Measurements from ENCODE around the gene MRPL45. TPM values are rescaled to one million over a fixed set of nuclear protein-coding genes. Genes with fewer than 3 reads are reported as not detected.

MRPL45 gene
- total and polyA plus RNA-seq, 10 of the 15 experiments (the other 5 are each of a cell fraction or from before 2014, with no cell fraction given), result 37.5 to 128 (median 59.6) TPM

DNA sequence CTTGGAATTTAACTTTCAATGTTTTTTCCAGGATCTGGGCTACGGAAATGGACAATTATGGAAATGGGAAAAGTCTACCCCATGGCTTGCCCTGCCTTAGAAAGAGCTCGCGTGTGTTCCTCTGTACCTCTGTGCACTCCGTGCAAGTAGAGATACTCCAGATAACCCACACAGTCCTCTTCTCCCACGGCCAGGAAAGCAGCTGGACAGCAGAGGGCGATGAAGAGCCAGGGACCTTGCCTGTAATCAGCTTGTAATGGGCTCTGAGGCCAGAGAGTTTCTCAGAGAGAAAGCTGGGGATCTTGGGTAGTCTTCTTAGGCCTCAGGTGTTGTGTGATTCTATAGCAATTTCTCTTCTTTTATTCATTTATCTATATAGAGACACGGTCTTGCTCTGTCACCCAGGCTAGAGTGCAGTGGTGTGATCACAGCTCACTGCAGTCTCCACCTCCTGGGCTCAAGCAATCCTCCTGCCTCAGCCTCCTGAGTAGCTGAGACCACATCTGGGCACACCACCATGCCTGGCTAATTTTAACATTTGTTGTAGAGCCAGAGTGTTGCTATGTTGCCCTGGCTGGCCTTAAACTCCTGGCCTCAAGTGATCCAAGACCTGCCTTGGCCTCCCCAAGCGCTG, 52.2 kb downstream of the MRPL45 start:
- Histone ChIP-seq H3K9me3 (replicated peaks; ENCODE audit: control insufficient read depth, insufficient read depth, low read length) (no peaks in the 10 kb centered on the region), H3K27me3 (replicated peaks in 1 of 2; ENCODE audit: control insufficient read depth in 2 of 2, insufficient read depth in 2 of 2, low read length in 1 of 2) (no peaks in the 10 kb centered on the region), H3K27ac (ENCODE audit: control insufficient read depth, insufficient read depth) (no peak overlapping the region), H3K4me1 (ENCODE audit: control insufficient read depth, insufficient read depth, low read length) (peaks cover 4% of the 10 kb centered on the region), H3K4me2 (ENCODE audit: control insufficient read depth, insufficient read depth) (no peak overlapping the region), H3K4me3 (no peak overlapping the region), H3K9ac (ENCODE audit: control insufficient read depth, insufficient read depth, low read length) (no peak overlapping the region), H3K36me3 (ENCODE audit: control insufficient read depth in 2 of 2, insufficient read depth in 2 of 2, low read length in 1 of 2) (no peaks in the 10 kb centered on the region), H4K20me1 (ENCODE audit: control insufficient read depth, insufficient read depth) (no peaks in the 10 kb centered on the region), H3K79me2 (ENCODE audit: control insufficient read depth, insufficient read depth, low read length) (peaks cover 8% of the 10 kb centered on the region), H2AFZ (ENCODE audit: control insufficient read depth, low read depth, low read length) (peak overlapping the region; percentile 20; the same call in 1 of the 2 replicates)
- ChIA-PET RAD21 (ENCODE audit: unreplicated experiment) (interaction anchor here (0.7 to 8.4 kb wide), 18 partner anchors 9 to 659 kb away, joined by 3 to 172 read pairs (median 4); no protein-coding TSS in a partner anchor), SMC1A (ENCODE audit: uncharacterized antibody, unreplicated experiment) (interaction anchor here (0.8 to 7.9 kb wide), 24 partner anchors 9 to 322 kb away, joined by 3 to 161 read pairs (median 4); no protein-coding TSS in a partner anchor), CTCF (interaction anchor here (0.8 to 9.3 kb wide), 37 partner anchors 9 to 989 kb away, joined by 3 to 349 read pairs (median 6); no protein-coding TSS in a partner anchor), POLR2A (interaction anchor here (1.2 to 1.8 kb wide), 3 partner anchors 24 to 65 kb away, joined by 3 to 16 read pairs (median 6); partner anchors contain the start of gene MRPL45)
- TF ChIP-seq SMAD5 (IDR thresholded peaks at IDR 0.05; ENCODE audit: low read depth), result no peak
- peak; percentile 10; the same call in 1 of the 3 replicates for TF ChIP-seq POU2F2 (IDR thresholded peaks at IDR 0.05; ENCODE audit: borderline replicate concordance, low read depth, low read length)
- peak; percentile 26; the same call in 1 of the 2 replicates for TF ChIP-seq RB1 (IDR thresholded peaks at IDR 0.05; ENCODE audit: borderline replicate concordance)
- peak; percentile 88 for TF ChIP-seq RAD21 (IDR thresholded peaks at IDR 0.05; ENCODE audit: insufficient read depth, low read depth, low read length)
- TF ChIP-seq, protein P1, sequence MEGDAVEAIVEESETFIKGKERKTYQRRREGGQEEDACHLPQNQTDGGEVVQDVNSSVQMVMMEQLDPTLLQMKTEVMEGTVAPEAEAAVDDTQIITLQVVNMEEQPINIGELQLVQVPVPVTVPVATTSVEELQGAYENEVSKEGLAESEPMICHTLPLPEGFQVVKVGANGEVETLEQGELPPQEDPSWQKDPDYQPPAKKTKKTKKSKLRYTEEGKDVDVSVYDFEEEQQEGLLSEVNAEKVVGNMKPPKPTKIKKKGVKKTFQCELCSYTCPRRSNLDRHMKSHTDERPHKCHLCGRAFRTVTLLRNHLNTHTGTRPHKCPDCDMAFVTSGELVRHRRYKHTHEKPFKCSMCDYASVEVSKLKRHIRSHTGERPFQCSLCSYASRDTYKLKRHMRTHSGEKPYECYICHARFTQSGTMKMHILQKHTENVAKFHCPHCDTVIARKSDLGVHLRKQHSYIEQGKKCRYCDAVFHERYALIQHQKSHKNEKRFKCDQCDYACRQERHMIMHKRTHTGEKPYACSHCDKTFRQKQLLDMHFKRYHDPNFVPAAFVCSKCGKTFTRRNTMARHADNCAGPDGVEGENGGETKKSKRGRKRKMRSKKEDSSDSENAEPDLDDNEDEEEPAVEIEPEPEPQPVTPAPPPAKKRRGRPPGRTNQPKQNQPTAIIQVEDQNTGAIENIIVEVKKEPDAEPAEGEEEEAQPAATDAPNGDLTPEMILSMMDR (IDR thresholded peaks at IDR 0.05 in 2 of 3, conservative IDR thresholded peaks at IDR 0.05 in 1 of 3; ENCODE audit: control insufficient read depth in 2 of 3, extremely low read depth in 1 of 3, insufficient read depth in 1 of 3, low read depth in 3 of 3, low read length in 3 of 3), result peak; percentile 92 to 96 (median 95)
- TF ChIP-seq SMARCA5 (IDR thresholded peaks at IDR 0.05), result 0 out of 2 replicates have a peak, but pooled peaks have one; percentile 40
- 0 out of 4 replicates have a peak, but pooled peaks of 1 of the 2 experiments have one; percentile 22 for TF ChIP-seq BHLHE40 (IDR thresholded peaks at IDR 0.05; ENCODE audit: borderline replicate concordance in 1 of 2, low read depth in 2 of 2, low read length in 1 of 2)
- no peak for TF ChIP-seq NR2C1 (IDR thresholded peaks at IDR 0.05)
- peak; percentile 67 for TF ChIP-seq YY1 (IDR thresholded peaks at IDR 0.05; ENCODE audit: low read depth, low read length)
- TF ChIP-seq SMC3 (IDR thresholded peaks at IDR 0.05; ENCODE audit: borderline replicate concordance, low read length), result peak; percentile 99
- intact Hi-C loops (cut with micrococcal nuclease; ENCODE audit: unreplicated experiment) (loop anchor here (1.0 kb wide), 2 partner anchors 65 to 136 kb away; no protein-coding TSS in a partner anchor), in situ Hi-C loops (cut with MboI) (loop anchor here (5.0 to 10.0 kb wide), 2 partner anchors 68 to 126 kb away; no protein-coding TSS in a partner anchor)
- WGBS (ENCODE audit: insufficient coverage, insufficient replicate concordance, low lambda C conversion rate, missing lambda C conversion rate), result 13% methylated on average over 8 of the region's 8 CpGs
- BruUV-seq (replicated peaks), result no TSS peak
- ATAC-seq, result peak; percentile 73
- peak; percentile 60 for DNase-seq (ENCODE audit: low read depth, low spot score)
- no peak for FAIRE-seq

Measured in GM12878 (cell line).